Measurements from ENCODE around the gene GPD2.

GPD2 gene

GRCh38 chr2:156399950-156400705 is 36.1 kb upstream of the GPD2 start:
- Histone ChIP-seq H3K4me1 (ENCODE audit: control extremely low read depth in 1 of 4, control insufficient read depth in 4 of 4, insufficient read depth in 4 of 4, low read length in 3 of 4) (peaks cover 3 to 16% (median 11%) of the 10 kb centered on the region in 4 experiments), H3K4me3 (ENCODE audit: control insufficient read depth in 1 of 7, extremely low read depth in 1 of 7, insufficient read depth in 4 of 7, low read depth in 2 of 7, low read length in 6 of 7) (peak overlapping the region; percentile 73 to 99 (median 94)), H3K9me3 (ENCODE audit: control extremely low read depth in 1 of 5, control insufficient read depth in 4 of 5, insufficient read depth in 2 of 5, low read depth in 1 of 5, low read length in 4 of 5) (no peaks in the 10 kb centered on the region), H3K27me3 (replicated peaks in 2 of 5; ENCODE audit: control insufficient read depth in 4 of 5, insufficient read depth in 5 of 5, low read length in 4 of 5) (no peaks in the 10 kb centered on the region), H3K27ac (ENCODE audit: insufficient read depth in 1 of 2, low read depth in 1 of 2, low read length in 2 of 2, poor library complexity in 1 of 2, severe bottlenecking in 2 of 2) (peak overlapping the region; percentile 80 to 93), H3K36me3 (ENCODE audit: control insufficient read depth in 4 of 4, insufficient read depth in 4 of 4, low read length in 3 of 4) (no peaks in the 10 kb centered on the region)
- ChIA-PET POLR2A (interaction anchor here (1.1 to 2.2 kb wide), 2 partner anchors 58 to 65 kb away, joined by 4 to 8 read pairs; no protein-coding TSS in a partner anchor), CTCF (interaction anchor here (0.6 to 1.7 kb wide), 8 partner anchors 15 to 66 kb away, joined by 3 to 9 read pairs (median 4); no protein-coding TSS in a partner anchor)
- 0% methylated on average over 23 of the region's 36 CpGs for WGBS (ENCODE audit: insufficient coverage)
- DNase-seq = peak; percentile 54 to 71 (median 60)

DNA sequence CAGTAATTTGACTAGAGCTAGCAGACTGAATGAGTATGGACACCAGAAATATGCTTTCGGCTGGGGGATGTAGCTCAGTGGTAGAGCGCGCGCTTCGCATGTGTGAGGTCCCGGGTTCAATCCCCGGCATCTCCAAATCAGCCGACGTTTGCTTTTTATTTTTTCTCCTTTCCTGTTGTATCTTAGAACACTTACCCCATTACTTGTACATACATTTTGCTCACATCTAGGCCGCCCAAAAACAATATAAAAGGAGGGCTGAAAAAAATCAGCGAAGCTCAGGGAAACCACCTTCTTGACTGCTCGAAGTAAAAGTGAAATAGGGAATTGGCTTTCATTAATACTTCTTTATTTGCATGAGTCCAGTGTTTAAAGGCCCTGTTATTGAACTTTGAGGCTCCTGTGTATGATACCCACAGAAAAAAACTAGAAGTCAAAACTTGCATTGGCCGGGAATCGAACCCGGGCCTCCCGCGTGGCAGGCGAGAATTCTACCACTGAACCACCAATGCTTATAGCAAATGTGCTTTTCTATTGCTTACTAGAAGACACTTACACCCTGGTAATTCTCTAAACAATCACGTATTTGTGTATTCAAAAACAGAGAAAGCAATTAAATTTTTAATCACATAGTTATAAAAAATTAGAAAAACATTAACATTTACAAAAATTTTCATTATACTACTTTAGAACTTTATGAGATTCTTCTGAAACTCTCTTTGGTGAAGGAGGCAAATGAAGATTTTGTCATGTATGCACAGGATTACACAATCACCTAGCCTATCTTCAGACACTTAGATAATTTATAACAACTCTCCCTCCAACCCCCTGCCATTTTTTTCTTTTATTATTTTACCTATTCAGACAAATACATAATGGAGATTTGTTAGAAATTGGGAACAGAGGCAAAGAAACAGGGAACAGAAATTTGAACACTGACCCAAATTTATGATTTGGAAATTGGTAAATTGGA is 35.2 kb upstream of the GPD2 start:
- Histone ChIP-seq H3K27ac (ENCODE audit: insufficient read depth in 1 of 2, low read depth in 1 of 2, low read length in 2 of 2, poor library complexity in 1 of 2, severe bottlenecking in 2 of 2) (peak overlapping the region; percentile 80 to 93), H3K4me1 (ENCODE audit: control extremely low read depth in 1 of 4, control insufficient read depth in 4 of 4, insufficient read depth in 4 of 4, low read length in 3 of 4) (peaks cover 5 to 17% (median 12%) of the 10 kb centered on the region in 4 experiments), H3K27me3 (replicated peaks in 2 of 5; ENCODE audit: control insufficient read depth in 4 of 5, insufficient read depth in 5 of 5, low read length in 4 of 5) (no peaks in the 10 kb centered on the region), H3K36me3 (ENCODE audit: control insufficient read depth in 4 of 4, insufficient read depth in 4 of 4, low read length in 3 of 4) (no peaks in the 10 kb centered on the region), H3K4me3 (ENCODE audit: control insufficient read depth in 1 of 7, extremely low read depth in 1 of 7, insufficient read depth in 4 of 7, low read depth in 2 of 7, low read length in 6 of 7) (peak overlapping the region; percentile 73 to 99 (median 94)), H3K9me3 (ENCODE audit: control extremely low read depth in 1 of 5, control insufficient read depth in 4 of 5, insufficient read depth in 2 of 5, low read depth in 1 of 5, low read length in 4 of 5) (no peaks in the 10 kb centered on the region)
- DNase-seq = peak; percentile 83 to 91 (median 89)
- WGBS (ENCODE audit: insufficient coverage) = 0% methylated on average over 14 of the region's 19 CpGs
- CTCF ChIA-PET = interaction anchor here (1.3 to 1.7 kb wide), 6 partner anchors 16 to 66 kb away, joined by 3 to 9 read pairs (median 3); no protein-coding TSS in a partner anchor
- POLR2A ChIA-PET = interaction anchor here (1.1 to 2.2 kb wide), 2 partner anchors 59 to 66 kb away, joined by 4 to 8 read pairs; no protein-coding TSS in a partner anchor

DNA sequence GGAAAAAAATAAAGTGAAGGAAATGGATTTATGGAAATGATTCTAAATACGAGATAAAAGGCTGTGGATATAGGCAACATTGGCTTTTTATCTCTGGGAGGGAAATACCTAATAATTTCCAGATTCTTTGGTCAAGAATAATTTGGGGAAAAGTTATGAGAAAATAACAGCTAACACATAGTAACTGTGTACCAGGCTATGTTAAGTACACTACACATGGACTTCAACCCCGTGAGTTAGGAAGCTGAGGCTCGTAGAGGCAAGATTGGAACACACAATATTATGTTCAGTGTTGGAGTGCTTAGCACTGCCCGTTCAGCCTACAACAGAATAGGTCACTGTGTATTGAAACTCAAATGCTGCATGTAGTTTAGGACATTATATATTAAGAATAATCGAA is 34.3 kb upstream of the GPD2 start:
- H3K4me3 ChIP-seq (ENCODE audit: control insufficient read depth in 1 of 7, extremely low read depth in 1 of 7, insufficient read depth in 4 of 7, low read depth in 2 of 7, low read length in 6 of 7) = peak overlapping the region in 2 of 7 experiments; percentile 90 to 92
- peaks cover 11 to 20% (median 17%) of the 10 kb centered on the region in 4 experiments for H3K4me1 ChIP-seq (ENCODE audit: control extremely low read depth in 1 of 4, control insufficient read depth in 4 of 4, insufficient read depth in 4 of 4, low read length in 3 of 4)
- ChIA-PET CTCF (no interaction called here), POLR2A (interaction anchor here (2.2 kb wide), 1 partner anchor 67 kb away, joined by 8 read pairs; no protein-coding TSS in a partner anchor)
- H3K36me3 ChIP-seq (ENCODE audit: control insufficient read depth in 4 of 4, insufficient read depth in 4 of 4, low read length in 3 of 4) = no peaks in the 10 kb centered on the region
- 90% methylated on average over 4 of the region's 5 CpGs for WGBS (ENCODE audit: insufficient coverage)
- H3K27ac ChIP-seq (ENCODE audit: insufficient read depth in 1 of 2, low read depth in 1 of 2, low read length in 2 of 2, poor library complexity in 1 of 2, severe bottlenecking in 2 of 2) = no peak overlapping the region
- H3K9me3 ChIP-seq (ENCODE audit: control extremely low read depth in 1 of 5, control insufficient read depth in 4 of 5, insufficient read depth in 2 of 5, low read depth in 1 of 5, low read length in 4 of 5) = no peaks in the 10 kb centered on the region
- no peak for DNase-seq
- H3K27me3 ChIP-seq (replicated peaks in 2 of 5; ENCODE audit: control insufficient read depth in 4 of 5, insufficient read depth in 5 of 5, low read length in 4 of 5) = no peaks in the 10 kb centered on the region

- no peaks in the 10 kb centered on the region for H3K36me3 ChIP-seq (ENCODE audit: control insufficient read depth in 4 of 4, insufficient read depth in 4 of 4, low read length in 3 of 4)
- POLR2A ChIA-PET = no interaction called here
- no peaks in the 10 kb centered on the region for H3K9me3 ChIP-seq (ENCODE audit: control extremely low read depth in 1 of 5, control insufficient read depth in 4 of 5, insufficient read depth in 2 of 5, low read depth in 1 of 5, low read length in 4 of 5)
- no peak overlapping the region for H3K4me3 ChIP-seq (ENCODE audit: control insufficient read depth in 1 of 7, extremely low read depth in 1 of 7, insufficient read depth in 4 of 7, low read depth in 2 of 7, low read length in 6 of 7)
- H3K27me3 ChIP-seq (replicated peaks in 2 of 5; ENCODE audit: control insufficient read depth in 4 of 5, insufficient read depth in 5 of 5, low read length in 4 of 5) = no peaks in the 10 kb centered on the region
- H3K27ac ChIP-seq (ENCODE audit: insufficient read depth in 1 of 2, low read depth in 1 of 2, low read length in 2 of 2, poor library complexity in 1 of 2, severe bottlenecking in 2 of 2) = no peak overlapping the region
- CTCF ChIA-PET = interaction anchor here (0.7 to 1.0 kb wide), 2 partner anchors 67 to 70 kb away, joined by 3 read pairs; no protein-coding TSS in a partner anchor
- WGBS (ENCODE audit: insufficient coverage) = 90% methylated on average over 2 of the region's 3 CpGs
- peaks cover 7 to 14% (median 8%) of the 10 kb centered on the region in 4 experiments for H3K4me1 ChIP-seq (ENCODE audit: control extremely low read depth in 1 of 4, control insufficient read depth in 4 of 4, insufficient read depth in 4 of 4, low read length in 3 of 4)
- DNase-seq = peak in 2 of 3 donors; percentile 35 to 37
Measured at GRCh38 chr2:156405586-156405985, 30.6 kb upstream of the GPD2 start.

DNA sequence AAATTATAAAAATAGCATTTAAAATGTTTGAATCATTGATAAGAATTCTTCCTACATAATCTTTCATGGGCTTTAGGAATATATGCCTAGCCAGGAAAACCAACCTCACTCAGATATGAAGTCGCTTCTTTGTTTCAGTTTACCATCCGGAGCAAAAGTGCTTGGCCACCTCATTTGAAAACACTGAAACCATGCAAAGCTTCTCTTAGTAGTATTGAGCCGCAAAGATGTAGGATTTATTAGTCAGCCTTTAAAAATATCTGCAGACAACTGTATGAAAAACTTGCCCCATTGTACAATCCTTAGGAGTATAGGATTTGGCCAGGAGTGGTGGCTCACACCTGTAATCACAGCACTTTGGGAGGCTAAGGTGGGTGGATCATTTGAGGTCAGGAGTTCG is 24.3 kb upstream of the GPD2 start:
- no peak overlapping the region for H3K4me3 ChIP-seq (ENCODE audit: control insufficient read depth in 1 of 7, extremely low read depth in 1 of 7, insufficient read depth in 4 of 7, low read depth in 2 of 7, low read length in 6 of 7)
- no peaks in the 10 kb centered on the region for H3K27me3 ChIP-seq (replicated peaks in 2 of 5; ENCODE audit: control insufficient read depth in 4 of 5, insufficient read depth in 5 of 5, low read length in 4 of 5)
- no peaks in the 10 kb centered on the region for H3K9me3 ChIP-seq (ENCODE audit: control extremely low read depth in 1 of 5, control insufficient read depth in 4 of 5, insufficient read depth in 2 of 5, low read depth in 1 of 5, low read length in 4 of 5)
- WGBS (ENCODE audit: insufficient coverage) = 93% methylated on average over 3 of the region's 4 CpGs
- ChIA-PET POLR2A (no interaction called here), CTCF (interaction anchor here (1.2 kb wide), 1 partner anchor 17 kb away, joined by 3 read pairs; no protein-coding TSS in a partner anchor)
- H3K4me1 ChIP-seq (ENCODE audit: control extremely low read depth in 1 of 4, control insufficient read depth in 4 of 4, insufficient read depth in 4 of 4, low read length in 3 of 4) = no peaks in the 10 kb centered on the region
- no peak overlapping the region for H3K27ac ChIP-seq (ENCODE audit: insufficient read depth in 1 of 2, low read depth in 1 of 2, low read length in 2 of 2, poor library complexity in 1 of 2, severe bottlenecking in 2 of 2)
- no peak for DNase-seq
- H3K36me3 ChIP-seq (ENCODE audit: control insufficient read depth in 4 of 4, insufficient read depth in 4 of 4, low read length in 3 of 4) = no peaks in the 10 kb centered on the region

- Histone ChIP-seq H3K27ac (ENCODE audit: insufficient read depth in 1 of 2, low read depth in 1 of 2, low read length in 2 of 2, poor library complexity in 1 of 2, severe bottlenecking in 2 of 2) (no peak overlapping the region), H3K4me1 (ENCODE audit: control extremely low read depth in 1 of 4, control insufficient read depth in 4 of 4, insufficient read depth in 4 of 4, low read length in 3 of 4) (peaks cover 0 to 1% (median 0%) of the 10 kb centered on the region in 4 experiments), H3K9me3 (ENCODE audit: control extremely low read depth in 1 of 5, control insufficient read depth in 4 of 5, insufficient read depth in 2 of 5, low read depth in 1 of 5, low read length in 4 of 5) (no peaks in the 10 kb centered on the region), H3K36me3 (ENCODE audit: control insufficient read depth in 4 of 4, insufficient read depth in 4 of 4, low read length in 3 of 4) (no peaks in the 10 kb centered on the region), H3K4me3 (ENCODE audit: control insufficient read depth in 1 of 7, extremely low read depth in 1 of 7, insufficient read depth in 4 of 7, low read depth in 2 of 7, low read length in 6 of 7) (no peak overlapping the region), H3K27me3 (replicated peaks in 2 of 5; ENCODE audit: control insufficient read depth in 4 of 5, insufficient read depth in 5 of 5, low read length in 4 of 5) (no peaks in the 10 kb centered on the region)
- POLR2A ChIA-PET = no interaction called here
- CTCF ChIA-PET = interaction anchor here (0.7 kb wide), 1 partner anchor 983 kb away, joined by 3 read pairs; no protein-coding TSS in a partner anchor
- no CpG with 5 or more reads among the region's 1 CpG for WGBS (ENCODE audit: insufficient coverage)
- no peak for DNase-seq
Measured at GRCh38 chr2:156421851-156422250, 14.3 kb upstream of the GPD2 start.
